SU-DHL-6 (cell line): ENCODE measurements around the gene CACNA2D1.

ENCODE experiments used
- CTCF ChIP-seq: fragments of 200-600 bp; sonication (generic); IDR thresholded peaks from one replicate; pipeline ENCODE4 v1.5.1; 2017; ENCODE audit warnings: antibody characterized with exemption, mild to moderate bottlenecking, low read length, moderate library complexity; ENCODE audit not compliant: insufficient read depth, poor library complexity, severe bottlenecking
- EZH2phosphoT487 ChIP-seq: fragments of 200-600 bp; sonication (generic), shearing (Covaris generic); conservative IDR thresholded peaks from 2 replicates; pipeline ENCODE4 v1.6.1; 2018; ENCODE audit warnings: mild to moderate bottlenecking, antibody characterized with exemption, low read length, moderate library complexity, mixed read lengths

- TF ChIP-seq CTCF (no peak), EZH2phosphoT487 (no peak)
Observed at GRCh38 chr7:82049442-82049841, 394.1 kb downstream of the CACNA2D1 start.
